Liver (tissue), 9 donors: ENCODE results near the gene MYOM3. TPM values are rescaled to one million over a fixed set of nuclear protein-coding genes. Genes with fewer than 3 reads are reported as not detected.
A peak's percentile ranks its signal among the peaks of the same experiment; 100 is the strongest.

Source experiments
- DNase-seq: peaks from one replicate; pipeline ENCODE4 v3.0.0-alpha.2; 2017; ENCODE audit warnings: low spot score
- H3K27ac ChIP-seq, 2 donors: one replicate each; pipeline ENCODE4 v1.7.0; 2013; ENCODE audit warnings: inconsistent platforms in 2 of 2, low read length in 2 of 2, control low read depth in 1 of 2, low read depth in 1 of 2, mild to moderate bottlenecking in 1 of 2
- H3K27me3 ChIP-seq, 4 donors: one replicate each; pipeline versions ENCODE4 v1.6.1 to v1.7.0; 2013; ENCODE audit warnings: low read length in 3 of 4, inconsistent platforms in 1 of 4, mild to moderate bottlenecking in 1 of 4, moderate library complexity in 1 of 4; ENCODE audit not compliant: control insufficient read depth in 4 of 4, insufficient read depth in 4 of 4
- H3K36me3 ChIP-seq, 4 donors: one replicate each; pipeline versions ENCODE4 v1.6.1 to v1.7.0; 2013; ENCODE audit warnings: low read length in 3 of 4, mild to moderate bottlenecking in 3 of 4, low read depth in 1 of 4, moderate library complexity in 1 of 4; ENCODE audit not compliant: control insufficient read depth in 4 of 4, insufficient read depth in 3 of 4
- H3K4me1 ChIP-seq, 4 donors: one replicate each; pipeline versions ENCODE4 v1.6.1 to v1.7.0; 2013; ENCODE audit warnings: low read length in 3 of 4, mild to moderate bottlenecking in 3 of 4, moderate library complexity in 1 of 4; ENCODE audit not compliant: control insufficient read depth in 4 of 4, insufficient read depth in 4 of 4
- H3K4me3 ChIP-seq, 3 donors: one replicate each; pipeline versions ENCODE4 v1.6.1 to v1.7.0; 2013; ENCODE audit warnings: low read length in 3 of 3, control low read depth in 1 of 3, low read depth in 1 of 3, mild to moderate bottlenecking in 1 of 3
- H3K9ac ChIP-seq, 2 donors: one replicate each; pipeline ENCODE4 v1.7.0; 2013; ENCODE audit warnings: low read length in 2 of 2, mild to moderate bottlenecking in 2 of 2, moderate library complexity in 2 of 2, control low read depth in 1 of 2, low read depth in 1 of 2
- H3K9me3 ChIP-seq, 4 donors: one replicate each; pipeline versions ENCODE4 v1.6.1 to v1.7.0; 2013; ENCODE audit warnings: low read length in 3 of 4; ENCODE audit not compliant: control insufficient read depth in 4 of 4
- EGR1 ChIP-seq, 2 donors: IDR thresholded peaks; 2 replicates each; pipeline ENCODE4 v1.6.1; 2016 to 2018; ENCODE audit warnings: antibody characterized with exemption in 2 of 2, low read depth in 2 of 2
- FOXA1 ChIP-seq: IDR thresholded peaks from 2 replicates; pipeline ENCODE4 v1.6.1; 2016; ENCODE audit warnings: antibody characterized with exemption
- FOXA2 ChIP-seq: IDR thresholded peaks from 2 replicates; pipeline ENCODE4 v1.6.1; 2016; ENCODE audit warnings: antibody characterized with exemption
- HNF4A ChIP-seq, 2 donors: conservative IDR thresholded peaks; 2 replicates each; pipeline ENCODE4 v1.6.1; 2016; ENCODE audit warnings: antibody characterized with exemption in 2 of 2, mild to moderate bottlenecking in 2 of 2
- HNF4G ChIP-seq: IDR thresholded peaks from 2 replicates; pipeline ENCODE4 v1.6.1; 2016; ENCODE audit warnings: antibody characterized with exemption
- JUND ChIP-seq, 2 donors: IDR thresholded peaks; 2 replicates each; pipeline ENCODE4 v1.6.1; 2016; ENCODE audit warnings: antibody characterized with exemption in 2 of 2
- NR2F2 ChIP-seq: IDR thresholded peaks from 2 replicates; pipeline ENCODE4 v1.6.1; 2016; ENCODE audit warnings: antibody characterized with exemption
- RAD21 ChIP-seq, 2 donors: IDR thresholded peaks; 2 replicates each; pipeline ENCODE4 v1.6.1; 2016; ENCODE audit warnings: antibody characterized with exemption in 2 of 2, mild to moderate bottlenecking in 2 of 2
- RXRA ChIP-seq, 2 donors: IDR thresholded peaks; 2 replicates each; pipeline ENCODE4 v1.6.1; 2017 to 2018; ENCODE audit warnings: antibody characterized with exemption in 2 of 2, mild to moderate bottlenecking in 1 of 2
- SP1 ChIP-seq: IDR thresholded peaks from 2 replicates; pipeline ENCODE4 v1.6.1; 2018; ENCODE audit warnings: antibody characterized with exemption, mild to moderate bottlenecking
- TAF1 ChIP-seq: conservative IDR thresholded peaks from 2 replicates; pipeline ENCODE4 v1.6.1; 2016; ENCODE audit warnings: antibody characterized with exemption, mild to moderate bottlenecking
- YY1 ChIP-seq: IDR thresholded peaks from 2 replicates; pipeline ENCODE4 v1.6.1; 2016; ENCODE audit warnings: antibody characterized with exemption, mild to moderate bottlenecking
- WGBS: extraction: QIAGEN DNeasy Blood & Tissue Kit; methylation state at CpG from one replicate; pipeline ENCODE4 v1.1.7; 2013; 5-methylcytosine and 5-hydroxymethylcytosine counted together
- polyA plus RNA-seq, 2 donors: library from polyadenylated mRNA; stranded (reverse) in 1 of 2; unstranded in 1 of 2; fragments of 200-250 nt in 1 of 2; fragments of >200 nt in 1 of 2; fragmentation: Nextera tagmentation in 1 of 2; extraction: Ambion mirVana in 1 of 2; gene quantifications; one replicate each; pipeline versions ENCODE4 v1.2.1 to v1.2.3, GENCODE V29; 2013 to 2015
- total RNA-seq, 2 donors: library from RNA; depleted of rRNA; stranded (reverse); fragments of >200 nt; gene quantifications; one replicate each; pipeline ENCODE4 v1.2.3, GENCODE V29; 2014
- TF ChIP-seq, protein P1 (sequence below): fragments of 150-350 bp; IDR thresholded peaks from 2 replicates; pipeline ENCODE4 v1.5.1; 2017; ENCODE audit warnings: improper control_type of control experiment, low read depth, low read length; ENCODE audit not compliant: missing input control
- TF ChIP-seq, protein P2 (sequence below): IDR thresholded peaks from 2 replicates; pipeline ENCODE4 v1.6.1; 2016; ENCODE audit warnings: antibody characterized with exemption, mild to moderate bottlenecking
- TF ChIP-seq, protein P3 (sequence below): IDR thresholded peaks from 2 replicates; pipeline ENCODE4 v1.6.1; 2016; ENCODE audit warnings: antibody characterized with exemption
- TF ChIP-seq, protein P4 (sequence below): IDR thresholded peaks from 2 replicates; pipeline ENCODE4 v1.6.1; 2016; ENCODE audit warnings: antibody characterized with exemption
- TF ChIP-seq, protein P5 (sequence below): IDR thresholded peaks from 2 replicates; pipeline ENCODE4 v1.6.1; 2016; ENCODE audit warnings: antibody characterized with exemption
- donor health status: healthy.
- donor health status: healthy.
- donor health status: healthy.
- donor health status: healthy.
- donor health status: healthy.

MYOM3 gene
- total and polyA plus RNA-seq, 4 donors: 0.01 to 0.17 (median 0.05) TPM; not detected in 1

DNA sequence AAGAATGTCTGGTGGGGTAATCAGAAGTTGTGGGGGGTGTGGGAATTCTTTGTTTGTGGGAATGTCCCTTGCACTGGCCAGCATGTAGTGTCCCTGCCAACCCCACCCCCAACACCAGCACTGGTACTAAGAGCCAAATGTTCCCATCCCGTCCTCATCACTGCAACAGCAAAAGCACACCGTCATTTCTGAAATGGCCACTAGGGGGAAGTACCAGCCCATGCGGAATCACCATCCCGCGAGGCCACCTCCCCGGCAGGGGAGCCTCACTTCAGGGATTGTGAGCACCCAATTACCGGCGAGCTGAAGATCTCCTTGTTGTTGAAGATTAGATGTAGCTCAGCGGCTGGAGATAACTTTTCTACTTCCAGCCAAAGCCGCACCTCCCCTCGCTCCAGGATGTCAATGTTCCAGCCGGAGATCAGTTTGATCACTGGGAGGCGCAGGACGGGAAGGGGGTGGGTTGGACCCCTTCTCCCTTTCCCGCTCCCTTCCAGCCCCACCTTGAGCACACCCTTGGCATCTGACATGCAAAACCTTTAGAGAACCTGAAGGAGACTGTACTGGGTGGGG lies 41.0 kb downstream of the MYOM3 start:
- H3K9me3 ChIP-seq: no peaks in the 10 kb centered on the region
- 29% methylated on average over 15 of the region's 15 CpGs for WGBS
- no peak overlapping the region for H3K27ac ChIP-seq
- H3K4me3 ChIP-seq: no peak overlapping the region
- H3K36me3 ChIP-seq: no peaks in the 10 kb centered on the region
- peaks cover 0 to 2% (median 0%) of the 10 kb centered on the region in 4 donors for H3K4me1 ChIP-seq
- DNase-seq: peak; percentile 72
- H3K9ac ChIP-seq: no peak overlapping the region
- TF ChIP-seq RXRA (IDR thresholded peaks at IDR 0.05): peak in 1 of 2 donors; percentile 26
- TF ChIP-seq RAD21 (IDR thresholded peaks at IDR 0.05): peak; percentile 92 to 97
- peak in 1 of 2 donors; percentile 7 for TF ChIP-seq HNF4A (conservative IDR thresholded peaks at IDR 0.05)
- TF ChIP-seq, protein P1, sequence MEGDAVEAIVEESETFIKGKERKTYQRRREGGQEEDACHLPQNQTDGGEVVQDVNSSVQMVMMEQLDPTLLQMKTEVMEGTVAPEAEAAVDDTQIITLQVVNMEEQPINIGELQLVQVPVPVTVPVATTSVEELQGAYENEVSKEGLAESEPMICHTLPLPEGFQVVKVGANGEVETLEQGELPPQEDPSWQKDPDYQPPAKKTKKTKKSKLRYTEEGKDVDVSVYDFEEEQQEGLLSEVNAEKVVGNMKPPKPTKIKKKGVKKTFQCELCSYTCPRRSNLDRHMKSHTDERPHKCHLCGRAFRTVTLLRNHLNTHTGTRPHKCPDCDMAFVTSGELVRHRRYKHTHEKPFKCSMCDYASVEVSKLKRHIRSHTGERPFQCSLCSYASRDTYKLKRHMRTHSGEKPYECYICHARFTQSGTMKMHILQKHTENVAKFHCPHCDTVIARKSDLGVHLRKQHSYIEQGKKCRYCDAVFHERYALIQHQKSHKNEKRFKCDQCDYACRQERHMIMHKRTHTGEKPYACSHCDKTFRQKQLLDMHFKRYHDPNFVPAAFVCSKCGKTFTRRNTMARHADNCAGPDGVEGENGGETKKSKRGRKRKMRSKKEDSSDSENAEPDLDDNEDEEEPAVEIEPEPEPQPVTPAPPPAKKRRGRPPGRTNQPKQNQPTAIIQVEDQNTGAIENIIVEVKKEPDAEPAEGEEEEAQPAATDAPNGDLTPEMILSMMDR: peak; percentile 85
- TF ChIP-seq, protein P2, sequence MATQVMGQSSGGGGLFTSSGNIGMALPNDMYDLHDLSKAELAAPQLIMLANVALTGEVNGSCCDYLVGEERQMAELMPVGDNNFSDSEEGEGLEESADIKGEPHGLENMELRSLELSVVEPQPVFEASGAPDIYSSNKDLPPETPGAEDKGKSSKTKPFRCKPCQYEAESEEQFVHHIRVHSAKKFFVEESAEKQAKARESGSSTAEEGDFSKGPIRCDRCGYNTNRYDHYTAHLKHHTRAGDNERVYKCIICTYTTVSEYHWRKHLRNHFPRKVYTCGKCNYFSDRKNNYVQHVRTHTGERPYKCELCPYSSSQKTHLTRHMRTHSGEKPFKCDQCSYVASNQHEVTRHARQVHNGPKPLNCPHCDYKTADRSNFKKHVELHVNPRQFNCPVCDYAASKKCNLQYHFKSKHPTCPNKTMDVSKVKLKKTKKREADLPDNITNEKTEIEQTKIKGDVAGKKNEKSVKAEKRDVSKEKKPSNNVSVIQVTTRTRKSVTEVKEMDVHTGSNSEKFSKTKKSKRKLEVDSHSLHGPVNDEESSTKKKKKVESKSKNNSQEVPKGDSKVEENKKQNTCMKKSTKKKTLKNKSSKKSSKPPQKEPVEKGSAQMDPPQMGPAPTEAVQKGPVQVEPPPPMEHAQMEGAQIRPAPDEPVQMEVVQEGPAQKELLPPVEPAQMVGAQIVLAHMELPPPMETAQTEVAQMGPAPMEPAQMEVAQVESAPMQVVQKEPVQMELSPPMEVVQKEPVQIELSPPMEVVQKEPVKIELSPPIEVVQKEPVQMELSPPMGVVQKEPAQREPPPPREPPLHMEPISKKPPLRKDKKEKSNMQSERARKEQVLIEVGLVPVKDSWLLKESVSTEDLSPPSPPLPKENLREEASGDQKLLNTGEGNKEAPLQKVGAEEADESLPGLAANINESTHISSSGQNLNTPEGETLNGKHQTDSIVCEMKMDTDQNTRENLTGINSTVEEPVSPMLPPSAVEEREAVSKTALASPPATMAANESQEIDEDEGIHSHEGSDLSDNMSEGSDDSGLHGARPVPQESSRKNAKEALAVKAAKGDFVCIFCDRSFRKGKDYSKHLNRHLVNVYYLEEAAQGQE: no peak
- no peak for TF ChIP-seq JUND (IDR thresholded peaks at IDR 0.05)
- H3K27me3 ChIP-seq: no peaks in the 10 kb centered on the region

DNA sequence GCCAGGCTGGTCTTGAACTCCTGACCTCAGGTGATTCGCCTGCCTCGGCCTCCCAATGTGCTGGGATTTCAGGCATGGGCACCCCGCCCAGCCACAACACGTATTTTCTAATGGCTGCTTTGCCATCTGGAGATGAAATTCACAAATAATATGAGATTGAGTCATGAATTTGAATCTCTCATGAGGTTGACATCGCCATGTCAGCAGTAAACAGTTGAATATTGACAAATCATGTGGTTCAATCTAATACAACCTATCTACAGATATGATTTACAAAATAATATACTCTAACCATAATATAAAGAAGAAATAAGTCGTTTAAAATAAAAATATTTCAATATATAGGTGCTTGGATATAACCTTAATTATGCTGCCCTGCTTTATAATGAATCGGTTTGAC lies 42.1 kb downstream of the MYOM3 start:
- Histone ChIP-seq H3K4me3 (no peak overlapping the region), H3K36me3 (no peaks in the 10 kb centered on the region), H3K9ac (no peak overlapping the region), H3K27ac (no peak overlapping the region), H3K4me1 (peaks cover 0 to 2% (median 0%) of the 10 kb centered on the region in 4 donors), H3K27me3 (no peaks in the 10 kb centered on the region), H3K9me3 (no peaks in the 10 kb centered on the region)
- WGBS: 79% methylated on average over 7 of the region's 7 CpGs
- TF ChIP-seq, protein P3, sequence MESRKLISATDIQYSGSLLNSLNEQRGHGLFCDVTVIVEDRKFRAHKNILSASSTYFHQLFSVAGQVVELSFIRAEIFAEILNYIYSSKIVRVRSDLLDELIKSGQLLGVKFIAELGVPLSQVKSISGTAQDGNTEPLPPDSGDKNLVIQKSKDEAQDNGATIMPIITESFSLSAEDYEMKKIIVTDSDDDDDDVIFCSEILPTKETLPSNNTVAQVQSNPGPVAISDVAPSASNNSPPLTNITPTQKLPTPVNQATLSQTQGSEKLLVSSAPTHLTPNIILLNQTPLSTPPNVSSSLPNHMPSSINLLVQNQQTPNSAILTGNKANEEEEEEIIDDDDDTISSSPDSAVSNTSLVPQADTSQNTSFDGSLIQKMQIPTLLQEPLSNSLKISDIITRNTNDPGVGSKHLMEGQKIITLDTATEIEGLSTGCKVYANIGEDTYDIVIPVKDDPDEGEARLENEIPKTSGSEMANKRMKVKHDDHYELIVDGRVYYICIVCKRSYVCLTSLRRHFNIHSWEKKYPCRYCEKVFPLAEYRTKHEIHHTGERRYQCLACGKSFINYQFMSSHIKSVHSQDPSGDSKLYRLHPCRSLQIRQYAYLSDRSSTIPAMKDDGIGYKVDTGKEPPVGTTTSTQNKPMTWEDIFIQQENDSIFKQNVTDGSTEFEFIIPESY: no peak
- TF ChIP-seq, protein P4, sequence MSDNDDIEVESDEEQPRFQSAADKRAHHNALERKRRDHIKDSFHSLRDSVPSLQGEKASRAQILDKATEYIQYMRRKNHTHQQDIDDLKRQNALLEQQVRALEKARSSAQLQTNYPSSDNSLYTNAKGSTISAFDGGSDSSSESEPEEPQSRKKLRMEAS: no peak
- TF ChIP-seq FOXA2 (no peak), NR2F2 (no peak), YY1 (no peak), EGR1 (IDR thresholded peaks at IDR 0.05; ENCODE audit: low read depth in 2 of 2) (no peak), TAF1 (no peak), RXRA (IDR thresholded peaks at IDR 0.05) (no peak), JUND (IDR thresholded peaks at IDR 0.05) (no peak), HNF4G (no peak), SP1 (no peak), FOXA1 (no peak)
- TF ChIP-seq, protein P1: no peak
- TF ChIP-seq, protein P2: no peak
- TF ChIP-seq, protein P5, sequence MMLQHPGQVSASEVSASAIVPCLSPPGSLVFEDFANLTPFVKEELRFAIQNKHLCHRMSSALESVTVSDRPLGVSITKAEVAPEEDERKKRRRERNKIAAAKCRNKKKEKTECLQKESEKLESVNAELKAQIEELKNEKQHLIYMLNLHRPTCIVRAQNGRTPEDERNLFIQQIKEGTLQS: no peak
- no peak for DNase-seq
